ENCODE measurements around the gene PRKCH.

Gene PRKCH

DNA sequence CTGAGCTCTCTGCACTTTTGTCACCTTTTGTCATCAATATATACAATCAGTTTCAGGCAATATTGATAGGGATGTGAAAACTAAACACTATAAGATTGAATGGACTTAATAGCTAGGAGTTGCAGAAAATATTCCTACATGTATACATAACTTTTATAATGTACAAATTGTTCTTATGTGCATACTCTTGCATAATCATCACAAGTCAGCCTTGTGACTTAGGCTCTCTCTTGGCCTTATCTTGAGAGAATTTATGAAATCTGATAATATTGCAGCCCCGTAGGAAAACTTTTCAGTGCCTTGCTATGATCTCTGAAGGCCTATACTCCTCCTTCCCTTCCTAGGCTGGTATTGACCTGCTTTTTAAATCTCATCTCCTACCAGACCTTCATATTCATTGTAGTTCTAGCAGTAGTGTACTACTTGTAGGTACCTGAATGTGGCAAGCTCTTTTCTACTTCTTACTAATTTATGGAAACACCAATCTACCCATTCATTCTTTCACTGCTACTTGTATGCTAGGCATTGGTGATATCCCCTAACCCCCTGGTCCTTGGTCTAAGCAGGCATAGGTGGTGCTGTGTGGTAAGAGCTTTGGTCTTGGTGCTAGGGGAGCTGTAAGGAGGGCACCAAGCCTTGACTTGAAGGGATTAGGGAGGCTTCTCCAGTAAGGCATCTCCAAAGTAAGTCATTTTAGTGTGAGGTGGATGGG lies 100.0 kb downstream of the PRKCH start:
- no peak for TF ChIP-seq CTCF (IDR thresholded peaks at IDR 0.05; ENCODE audit: extremely low read depth, insufficient read depth, missing control alignments)
- no peak for DNase-seq (ENCODE audit: low spot score)
- in situ Hi-C loops (cut with MboI; ENCODE audit: low pct_unique_long_range_greater_than_20kb, low sequenced_read_pairs, unreplicated experiment), result no loop called here

DNA sequence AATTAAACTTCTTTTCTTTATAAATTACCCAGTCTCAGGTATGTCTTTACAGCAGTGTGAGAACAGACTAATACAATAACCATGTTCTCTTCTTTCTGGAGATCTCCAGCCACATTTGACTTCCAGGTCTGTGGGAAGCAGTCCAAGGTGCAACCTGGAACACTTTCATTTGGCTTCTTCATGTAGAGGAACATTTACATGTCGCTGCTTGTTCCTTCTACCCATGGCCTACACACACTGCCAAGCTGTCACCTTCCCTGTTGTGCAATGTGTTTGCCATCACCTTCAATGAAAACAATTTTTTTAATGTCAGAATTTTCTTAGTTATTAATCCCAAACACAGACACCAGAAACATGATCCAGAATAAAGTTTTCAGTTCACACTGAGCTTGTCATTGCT lies 104.7 kb downstream of the PRKCH start:
- in situ Hi-C loops (cut with MboI; ENCODE audit: low pct_unique_long_range_greater_than_20kb, low sequenced_read_pairs, unreplicated experiment), result no loop called here
- TF ChIP-seq CTCF (IDR thresholded peaks at IDR 0.05; ENCODE audit: extremely low read depth, insufficient read depth, missing control alignments), result no peak
- DNase-seq (ENCODE audit: low spot score), result no peak

DNA sequence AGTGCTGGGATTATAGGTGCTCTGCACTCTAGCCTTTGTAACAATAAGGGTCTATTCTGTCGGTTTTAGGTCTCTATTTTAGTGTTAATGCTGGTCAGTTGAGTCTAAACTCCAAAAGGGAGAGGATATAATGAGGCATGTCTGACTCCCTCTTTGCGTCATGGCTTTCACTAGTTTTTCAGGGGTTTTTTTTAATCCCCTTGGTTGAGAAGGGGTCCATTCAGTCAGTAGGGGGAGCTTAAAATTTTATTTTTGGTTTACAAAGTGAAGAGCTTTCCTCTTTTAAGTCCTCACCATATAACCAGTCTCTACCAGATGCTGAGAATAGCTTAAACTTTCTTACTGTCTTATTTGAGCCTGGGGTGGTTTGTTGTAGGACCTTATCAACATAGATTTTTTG lies 106.9 kb downstream of the PRKCH start:
- DNase-seq (ENCODE audit: low spot score), result no peak
- no peak for TF ChIP-seq CTCF (IDR thresholded peaks at IDR 0.05; ENCODE audit: extremely low read depth, insufficient read depth, missing control alignments)
- in situ Hi-C loops (cut with MboI; ENCODE audit: low pct_unique_long_range_greater_than_20kb, low sequenced_read_pairs, unreplicated experiment), result no loop called here

DNA sequence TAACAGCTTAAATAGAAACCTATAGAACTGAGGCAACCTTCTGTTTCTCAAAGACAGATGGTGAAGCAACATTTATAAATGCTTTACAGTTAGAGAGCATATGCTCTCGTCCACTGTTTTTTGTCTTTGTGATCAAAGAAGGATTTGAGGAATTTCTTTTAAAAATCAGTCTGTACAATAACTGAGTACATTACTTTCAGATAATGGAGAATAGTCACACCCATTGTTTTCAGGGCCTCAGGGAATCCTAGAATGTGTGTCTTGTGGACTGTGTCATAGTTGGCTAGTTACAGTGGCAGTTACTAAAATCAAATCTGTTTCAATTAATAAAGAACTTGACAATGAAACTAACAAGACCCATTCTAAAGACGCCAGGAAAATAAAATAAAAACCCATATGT lies 107.9 kb downstream of the PRKCH start:
- no peak for DNase-seq (ENCODE audit: low spot score)

GRCh38 chr14:61430066-61430757 lies 108.8 kb downstream of the PRKCH start:
- no peak for TF ChIP-seq CTCF (IDR thresholded peaks at IDR 0.05; ENCODE audit: extremely low read depth, insufficient read depth, missing control alignments)
- in situ Hi-C loops (cut with MboI; ENCODE audit: low pct_unique_long_range_greater_than_20kb, low sequenced_read_pairs, unreplicated experiment), result no loop called here
- no peak for DNase-seq (ENCODE audit: low spot score)

More for the DNA sequence above, 107.9 kb downstream of the PRKCH start:
- no peak for TF ChIP-seq CTCF (IDR thresholded peaks at IDR 0.05; ENCODE audit: extremely low read depth, insufficient read depth, missing control alignments)
- in situ Hi-C loops (cut with MboI; ENCODE audit: low pct_unique_long_range_greater_than_20kb, low sequenced_read_pairs, unreplicated experiment), result no loop called here

GRCh38 chr14:61433169-61433568 lies 111.8 kb downstream of the PRKCH start:
- in situ Hi-C loops (cut with MboI; ENCODE audit: low pct_unique_long_range_greater_than_20kb, low sequenced_read_pairs, unreplicated experiment), result no loop called here
- no peak for TF ChIP-seq CTCF (IDR thresholded peaks at IDR 0.05; ENCODE audit: extremely low read depth, insufficient read depth, missing control alignments)
- DNase-seq (ENCODE audit: low spot score), result no peak

Data from GM13977 (cell line).